Measurements from ENCODE around the gene DOCK8.

DOCK8 gene

DNA sequence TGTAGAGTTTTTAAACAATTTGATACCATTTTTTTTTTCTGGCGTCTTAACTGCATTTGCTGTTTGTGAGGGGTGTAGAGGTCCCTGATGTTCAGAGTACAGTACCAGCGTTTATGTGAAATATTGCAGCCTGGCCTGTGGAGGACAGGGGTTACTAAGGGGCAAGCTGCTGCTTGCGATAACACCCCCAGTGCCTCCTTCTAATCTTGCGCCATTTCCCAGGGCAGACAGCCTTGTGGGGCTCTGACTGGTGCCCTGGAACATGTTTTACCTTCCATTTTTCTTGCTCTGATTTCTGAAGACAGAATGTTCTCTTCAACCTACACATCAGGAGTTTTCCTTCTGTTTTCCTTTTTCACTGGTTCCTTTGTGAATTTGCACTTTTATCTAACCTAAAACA, 142.9 kb downstream of the DOCK8 start:
- TF ChIP-seq, protein P1, sequence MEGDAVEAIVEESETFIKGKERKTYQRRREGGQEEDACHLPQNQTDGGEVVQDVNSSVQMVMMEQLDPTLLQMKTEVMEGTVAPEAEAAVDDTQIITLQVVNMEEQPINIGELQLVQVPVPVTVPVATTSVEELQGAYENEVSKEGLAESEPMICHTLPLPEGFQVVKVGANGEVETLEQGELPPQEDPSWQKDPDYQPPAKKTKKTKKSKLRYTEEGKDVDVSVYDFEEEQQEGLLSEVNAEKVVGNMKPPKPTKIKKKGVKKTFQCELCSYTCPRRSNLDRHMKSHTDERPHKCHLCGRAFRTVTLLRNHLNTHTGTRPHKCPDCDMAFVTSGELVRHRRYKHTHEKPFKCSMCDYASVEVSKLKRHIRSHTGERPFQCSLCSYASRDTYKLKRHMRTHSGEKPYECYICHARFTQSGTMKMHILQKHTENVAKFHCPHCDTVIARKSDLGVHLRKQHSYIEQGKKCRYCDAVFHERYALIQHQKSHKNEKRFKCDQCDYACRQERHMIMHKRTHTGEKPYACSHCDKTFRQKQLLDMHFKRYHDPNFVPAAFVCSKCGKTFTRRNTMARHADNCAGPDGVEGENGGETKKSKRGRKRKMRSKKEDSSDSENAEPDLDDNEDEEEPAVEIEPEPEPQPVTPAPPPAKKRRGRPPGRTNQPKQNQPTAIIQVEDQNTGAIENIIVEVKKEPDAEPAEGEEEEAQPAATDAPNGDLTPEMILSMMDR (IDR thresholded peaks at IDR 0.05; ENCODE audit: insufficient read depth, low read length, poor library complexity, severe bottlenecking): no peak
- Histone ChIP-seq H3K36me3 (ENCODE audit: control insufficient read depth, insufficient read depth, low read length) (peaks cover 11% of the 10 kb centered on the region), H3K4me3 (replicated peaks; ENCODE audit: low read depth, low read length) (no peak overlapping the region), H3K27me3 (replicated peaks; ENCODE audit: control insufficient read depth, insufficient read depth, low read length) (no peaks in the 10 kb centered on the region)
- DNase-seq (ENCODE audit: extremely low read depth, insufficient read length): no peak

DNA sequence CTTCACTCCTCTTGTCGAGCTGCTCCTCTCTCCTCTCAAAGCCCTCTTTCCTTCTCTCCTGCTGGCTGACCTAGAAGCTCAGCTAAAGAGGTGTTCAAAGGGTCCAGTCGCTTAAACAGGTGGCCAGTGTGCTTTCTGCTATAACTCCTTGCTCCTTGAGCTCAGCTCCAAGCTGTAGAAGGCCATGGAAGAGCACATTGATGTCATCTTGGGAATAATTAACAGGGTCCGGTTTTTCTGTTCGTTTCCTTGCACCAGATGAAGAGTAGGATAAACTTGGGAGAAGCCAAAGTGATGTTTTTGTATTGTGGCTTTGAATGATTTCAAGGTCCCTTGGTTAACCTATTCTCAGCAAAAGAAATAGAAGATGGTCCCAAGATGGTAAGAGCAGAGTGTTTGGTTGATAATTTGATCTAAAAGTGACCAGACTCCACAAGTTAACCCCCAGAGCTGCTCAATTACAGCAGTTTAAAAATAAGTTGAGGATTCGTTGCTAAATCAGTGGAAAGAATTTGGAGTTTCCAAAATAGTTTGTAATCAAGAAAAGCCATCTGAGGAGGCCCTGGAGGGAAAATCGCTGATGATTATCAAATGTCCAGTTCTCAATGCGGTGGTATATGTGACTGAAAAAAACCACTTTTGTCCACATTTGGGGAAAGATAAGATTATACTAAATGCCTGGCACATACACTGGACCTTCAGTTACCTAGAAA, 148.1 kb downstream of the DOCK8 start:
- Histone ChIP-seq H3K4me3 (replicated peaks; ENCODE audit: low read depth, low read length) (no peak overlapping the region), H3K36me3 (ENCODE audit: control insufficient read depth, insufficient read depth, low read length) (peaks cover 19% of the 10 kb centered on the region), H3K27me3 (replicated peaks; ENCODE audit: control insufficient read depth, insufficient read depth, low read length) (no peaks in the 10 kb centered on the region)
- TF ChIP-seq, protein P1 (IDR thresholded peaks at IDR 0.05; ENCODE audit: insufficient read depth, low read length, poor library complexity, severe bottlenecking): no peak
- DNase-seq (ENCODE audit: extremely low read depth, insufficient read length): no peak

DNA sequence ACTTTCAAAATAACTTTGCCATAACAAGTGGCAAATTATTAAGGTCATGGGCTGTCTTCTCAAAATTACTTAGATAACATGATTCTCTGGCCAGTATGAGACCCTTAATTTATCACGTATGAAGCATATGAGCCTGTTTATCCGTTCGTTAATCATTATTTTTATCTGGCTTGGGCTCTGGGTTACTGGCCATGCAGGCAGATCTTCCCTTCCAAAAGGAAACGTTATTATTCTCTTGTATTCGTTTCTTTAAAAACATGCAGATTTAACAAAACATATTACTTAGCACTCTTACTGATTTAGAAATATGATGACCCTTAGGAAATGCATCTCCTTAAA, 148.6 kb downstream of the DOCK8 start:
- H3K36me3 ChIP-seq (ENCODE audit: control insufficient read depth, insufficient read depth, low read length): peaks cover 22% of the 10 kb centered on the region
- no peak overlapping the region for H3K4me3 ChIP-seq (replicated peaks; ENCODE audit: low read depth, low read length)
- H3K27me3 ChIP-seq (replicated peaks; ENCODE audit: control insufficient read depth, insufficient read depth, low read length): no peaks in the 10 kb centered on the region
- TF ChIP-seq, protein P1 (IDR thresholded peaks at IDR 0.05; ENCODE audit: insufficient read depth, low read length, poor library complexity, severe bottlenecking): no peak
- no peak for DNase-seq (ENCODE audit: extremely low read depth, insufficient read length)

DNA sequence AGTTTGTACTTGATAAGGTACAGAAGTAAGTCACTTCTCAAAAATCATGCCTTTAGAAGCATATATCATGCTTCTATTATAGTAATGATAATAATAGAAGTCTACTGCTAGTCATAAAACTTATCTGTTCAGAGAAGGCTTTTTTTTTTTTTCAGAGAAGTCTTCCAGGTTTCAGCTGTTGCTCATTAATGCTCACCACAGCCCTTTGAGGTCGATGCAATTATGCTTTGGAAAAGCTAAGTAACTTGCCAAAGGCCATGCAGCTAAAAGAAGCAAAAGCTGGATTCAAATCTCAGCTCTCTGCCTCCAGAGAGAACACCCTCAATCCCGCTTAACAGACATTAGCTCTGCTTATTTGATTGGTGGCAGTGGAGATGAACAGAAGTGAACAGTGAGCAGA, 150.8 kb downstream of the DOCK8 start:
- Histone ChIP-seq H3K36me3 (ENCODE audit: control insufficient read depth, insufficient read depth, low read length) (peaks cover 31% of the 10 kb centered on the region), H3K4me3 (replicated peaks; ENCODE audit: low read depth, low read length) (no peak overlapping the region), H3K27me3 (replicated peaks; ENCODE audit: control insufficient read depth, insufficient read depth, low read length) (no peaks in the 10 kb centered on the region)
- no peak for DNase-seq (ENCODE audit: extremely low read depth, insufficient read length)
- TF ChIP-seq, protein P1 (IDR thresholded peaks at IDR 0.05; ENCODE audit: insufficient read depth, low read length, poor library complexity, severe bottlenecking): no peak

DNA sequence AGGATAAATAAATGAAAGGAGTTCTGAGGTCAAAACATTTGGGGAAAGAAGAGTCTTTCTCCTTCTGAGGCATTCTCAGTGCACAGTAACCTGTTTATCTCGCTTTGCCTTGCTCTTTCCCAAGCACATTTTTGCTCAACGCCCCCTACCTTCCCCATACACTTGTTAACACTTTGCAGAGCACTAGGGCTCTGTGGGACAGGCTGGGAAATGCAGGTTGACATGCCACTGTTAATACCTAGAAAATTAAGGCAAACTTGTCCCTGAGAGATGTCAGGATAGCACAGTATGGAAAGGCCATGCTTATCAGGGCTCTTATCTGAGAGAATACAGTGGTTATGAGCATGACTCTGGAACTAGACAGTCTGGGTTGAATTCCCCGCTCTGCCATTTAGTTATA, 152.0 kb downstream of the DOCK8 start:
- TF ChIP-seq, protein P1 (IDR thresholded peaks at IDR 0.05; ENCODE audit: insufficient read depth, low read length, poor library complexity, severe bottlenecking): no peak
- no peak for DNase-seq (ENCODE audit: extremely low read depth, insufficient read length)
- H3K27me3 ChIP-seq (replicated peaks; ENCODE audit: control insufficient read depth, insufficient read depth, low read length): no peaks in the 10 kb centered on the region
- peaks cover 33% of the 10 kb centered on the region for H3K36me3 ChIP-seq (ENCODE audit: control insufficient read depth, insufficient read depth, low read length)
- H3K4me3 ChIP-seq (replicated peaks; ENCODE audit: low read depth, low read length): no peak overlapping the region

DNA sequence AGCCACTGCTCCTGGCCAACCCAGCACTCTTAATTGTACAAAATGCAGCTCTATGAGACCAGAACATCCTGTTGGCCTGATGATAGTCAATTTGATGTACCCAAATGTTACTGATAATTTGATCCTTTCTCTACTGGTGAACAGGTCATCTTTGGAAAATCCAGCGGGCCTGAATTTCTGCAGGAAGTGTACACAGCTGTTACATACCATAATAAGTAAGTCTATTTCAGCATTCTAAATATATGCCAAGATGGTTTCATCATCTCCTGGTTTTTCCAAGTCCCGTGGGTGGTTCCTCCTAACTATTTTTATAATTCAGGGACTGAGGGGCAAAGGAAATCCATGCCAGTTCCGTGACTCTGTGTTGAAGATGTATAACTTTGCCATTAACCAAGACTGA, 155.4 kb downstream of the DOCK8 start:
- DNase-seq (ENCODE audit: extremely low read depth, insufficient read length): no peak
- peaks cover 32% of the 10 kb centered on the region for H3K36me3 ChIP-seq (ENCODE audit: control insufficient read depth, insufficient read depth, low read length)
- TF ChIP-seq, protein P1 (IDR thresholded peaks at IDR 0.05; ENCODE audit: insufficient read depth, low read length, poor library complexity, severe bottlenecking): no peak
- no peak overlapping the region for H3K4me3 ChIP-seq (replicated peaks; ENCODE audit: low read depth, low read length)
- no peaks in the 10 kb centered on the region for H3K27me3 ChIP-seq (replicated peaks; ENCODE audit: control insufficient read depth, insufficient read depth, low read length)

Measured in GM06990 (cell line).